Retinal pigment epithelial cell (primary cell): Measurements from ENCODE around the gene PFKFB2.

ENCODE experiments used
- DNase-seq: peaks from one replicate; pipeline ENCODE4 v3.0.0-alpha.2; 2010; ENCODE audit warnings: low read depth
- H3K4me3 ChIP-seq: 2 replicates; pipeline ENCODE4 v1.5.1; 2011; ENCODE audit warnings: mild to moderate bottlenecking, low read length, control low read depth, moderate library complexity
- CTCF ChIP-seq: conservative IDR thresholded peaks from 2 replicates; pipeline ENCODE4 v1.5.1; 2011; ENCODE audit warnings: low read depth, low read length, control low read depth, inconsistent platforms

The PFKFB2 gene

GRCh38 chr1:207032528-207033017 is 20.5 kb upstream of the PFKFB2 start, which contains the start of gene C1orf116:
C1orf116 (minus strand) TSS chr1:207032756; CDS start chr1:207027598, 5,158 bp downstream.
- no peak within 1 kb of the TSS for H3K4me3 ChIP-seq
- no peak for DNase-seq

GRCh38 chr1:207033302-207033701 is 19.8 kb upstream of the PFKFB2 start:
- DNase-seq: no peak
- H3K4me3 ChIP-seq: no peak overlapping the region
- TF ChIP-seq CTCF: no peak

More at GRCh38 chr1:207032528-207033017, 20.5 kb upstream of the PFKFB2 start, which contains the start of gene C1orf116:
- no peak for TF ChIP-seq CTCF

- DNase-seq: no peak
- H3K4me3 ChIP-seq: no peak overlapping the region
- no peak for TF ChIP-seq CTCF
Observed at GRCh38 chr1:207034208-207034607, 18.9 kb upstream of the PFKFB2 start.

GRCh38 chr1:207034998-207035397 is 18.1 kb upstream of the PFKFB2 start:
- no peak for DNase-seq
- no peak for TF ChIP-seq CTCF
- H3K4me3 ChIP-seq: no peak overlapping the region

- no peak for TF ChIP-seq CTCF
- no peak overlapping the region for H3K4me3 ChIP-seq
- no peak for DNase-seq
Observed at GRCh38 chr1:207035877-207036551, 17.1 kb upstream of the PFKFB2 start.

GRCh38 chr1:207036865-207037264 is 16.2 kb upstream of the PFKFB2 start:
- no peak for TF ChIP-seq CTCF
- no peak overlapping the region for H3K4me3 ChIP-seq
- DNase-seq: no peak
